T-helper 22 cell (primary cell): ENCODE data around the gene KCNK5.

Experiments used
- DNase-seq: peaks from one replicate; pipeline ENCODE4 v3.0.0-alpha.2; 2020; ENCODE audit warnings: low read depth

Gene KCNK5

DNA sequence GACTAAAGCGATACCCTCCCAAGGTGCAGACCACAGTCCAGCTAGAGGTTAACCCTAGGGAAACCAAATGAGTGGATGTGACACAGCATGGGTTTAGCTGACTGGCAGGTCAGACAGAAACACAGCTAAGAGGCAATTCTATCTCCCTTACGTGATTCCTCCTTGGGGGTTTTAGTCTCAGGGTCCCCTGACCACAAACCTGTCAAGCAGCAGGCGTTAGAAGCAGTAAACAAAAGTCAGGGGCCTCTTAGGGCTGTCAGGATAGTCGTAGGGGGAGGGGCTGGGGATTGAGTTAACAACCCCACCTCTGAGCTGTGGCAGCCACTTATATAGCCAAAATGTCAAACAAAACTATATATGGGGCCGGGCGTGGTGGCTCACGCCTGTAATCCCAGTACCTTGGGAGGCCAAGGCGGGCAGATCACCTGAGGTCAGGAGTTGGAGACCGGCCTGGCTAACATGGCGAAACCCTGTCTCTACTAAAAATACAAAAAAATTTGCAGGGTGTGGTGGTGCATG lies 13.6 kb downstream of the KCNK5 start:
- DNase-seq = no peak

DNA sequence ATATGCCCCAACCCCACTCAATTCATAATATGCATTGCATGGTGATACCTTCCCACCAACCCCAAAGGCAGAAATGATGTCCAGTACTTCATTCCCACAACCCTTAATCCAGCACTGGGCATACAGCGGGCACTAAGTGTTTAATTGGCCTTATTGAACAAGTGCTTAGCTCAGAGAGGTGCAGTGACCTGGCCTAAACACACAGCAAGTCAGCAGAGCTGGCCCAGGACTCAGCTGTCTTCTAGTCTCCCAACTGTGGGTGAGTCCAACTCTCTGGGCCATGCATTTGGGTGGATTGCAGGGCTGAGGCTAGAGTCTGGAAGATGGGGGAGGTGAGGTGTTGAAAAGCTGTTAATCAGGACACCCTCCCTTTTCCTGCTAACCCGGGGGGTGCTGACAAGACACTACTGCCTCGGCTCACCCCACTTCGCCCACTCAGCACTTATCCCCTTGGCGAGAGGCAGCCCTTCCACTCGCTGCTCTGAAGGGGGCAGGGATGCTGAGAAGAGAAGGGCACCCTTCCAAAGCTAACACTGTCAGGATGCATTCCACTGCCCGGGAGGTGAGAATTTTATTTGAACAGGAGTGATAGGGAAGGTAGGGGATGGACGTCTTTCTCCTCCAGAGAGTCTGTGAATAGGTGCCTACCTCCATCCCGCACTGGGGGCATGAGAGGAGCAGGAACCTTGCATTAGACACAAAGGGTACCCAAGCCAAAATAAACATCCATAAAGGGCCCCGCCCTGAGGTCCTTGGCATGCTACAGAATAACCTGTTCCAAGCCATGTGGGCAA lies 14.2 kb downstream of the KCNK5 start:
- DNase-seq = no peak

DNA sequence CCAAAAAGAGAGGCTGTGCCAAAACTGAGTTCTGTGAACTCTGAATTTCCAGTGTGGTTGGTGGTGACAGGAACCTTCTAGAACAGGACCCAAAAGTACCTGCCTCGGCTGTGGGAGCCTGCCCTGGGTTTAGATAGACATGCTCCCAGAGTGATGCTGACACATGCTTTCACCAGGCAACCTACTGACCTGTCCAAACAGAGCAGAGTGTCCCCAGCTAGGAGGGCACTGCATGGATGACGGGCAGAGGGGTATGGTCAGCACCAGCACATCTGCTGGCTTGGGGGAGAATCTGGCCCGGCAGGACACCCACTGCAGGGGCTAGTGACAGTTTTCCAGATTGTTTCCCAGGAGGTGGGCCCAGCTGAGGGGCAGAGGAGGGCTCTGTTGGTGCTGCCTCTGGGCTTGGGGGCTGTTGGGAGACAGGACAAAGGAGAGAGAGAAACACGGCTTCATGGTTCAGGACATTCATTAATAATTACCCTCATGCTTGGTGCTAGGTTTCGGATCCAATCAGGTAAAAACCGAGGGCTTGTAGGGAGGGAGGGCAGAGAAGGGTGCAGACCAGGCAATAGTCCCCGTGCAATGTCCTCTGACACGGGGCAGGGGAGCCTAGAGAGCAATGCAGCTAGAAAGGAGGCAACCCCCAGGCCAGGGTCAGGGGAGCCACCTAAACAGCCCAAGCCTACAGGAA lies 15.0 kb downstream of the KCNK5 start:
- DNase-seq = no peak

DNA sequence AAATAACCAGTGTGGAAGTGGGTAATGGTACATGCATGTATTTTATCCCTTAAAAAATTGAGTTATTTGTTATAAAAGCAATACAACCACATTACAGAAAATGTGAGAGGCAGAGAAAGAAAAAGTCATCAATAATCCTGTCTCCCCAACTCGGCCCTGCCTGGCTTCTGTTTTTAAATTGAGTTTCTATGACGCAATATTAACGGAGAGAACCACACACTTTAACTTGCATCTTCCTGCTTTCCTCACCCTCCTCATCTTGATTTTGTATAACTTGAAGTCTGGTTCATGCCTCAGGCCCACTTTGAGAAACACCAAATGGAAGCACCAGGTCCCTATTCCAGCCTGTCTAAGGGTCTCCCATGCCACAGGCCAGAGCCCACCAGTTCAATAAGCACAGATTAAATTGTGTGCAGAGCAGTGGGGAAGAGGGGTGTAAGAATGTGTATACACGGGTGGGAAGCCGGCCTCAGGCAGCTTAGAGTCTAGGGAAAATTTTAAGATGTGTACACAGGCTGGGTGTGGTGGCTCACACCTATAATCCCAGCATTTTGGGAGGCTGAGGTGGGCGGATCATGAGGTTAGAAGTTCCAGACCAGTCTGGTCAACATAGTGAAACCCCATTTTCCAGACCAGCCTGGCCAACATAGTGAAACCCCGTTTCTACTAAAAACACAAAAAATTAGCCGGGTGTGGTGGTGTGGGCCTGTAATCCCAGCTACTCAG lies 15.9 kb downstream of the KCNK5 start:
- no peak for DNase-seq

DNA sequence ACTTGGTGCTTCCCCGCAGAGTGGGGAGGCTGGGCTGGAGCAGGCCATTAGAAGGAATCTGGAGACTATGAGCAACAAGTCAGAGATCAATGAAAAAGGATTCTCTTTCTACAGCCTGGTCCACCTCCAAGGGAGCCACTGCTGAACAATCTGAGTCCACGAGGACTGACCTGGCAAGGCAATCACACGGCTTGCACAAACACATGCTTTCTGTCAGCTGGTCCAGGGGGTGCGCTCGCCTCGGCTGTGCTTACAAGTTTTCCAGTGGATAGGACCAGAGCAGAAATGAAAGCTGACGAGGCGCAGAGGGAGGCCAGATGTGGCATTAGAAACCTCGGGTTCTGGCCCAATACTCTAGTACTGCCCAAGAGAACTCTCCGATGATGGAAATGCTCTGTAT lies 18.1 kb downstream of the KCNK5 start:
- DNase-seq = no peak

DNA sequence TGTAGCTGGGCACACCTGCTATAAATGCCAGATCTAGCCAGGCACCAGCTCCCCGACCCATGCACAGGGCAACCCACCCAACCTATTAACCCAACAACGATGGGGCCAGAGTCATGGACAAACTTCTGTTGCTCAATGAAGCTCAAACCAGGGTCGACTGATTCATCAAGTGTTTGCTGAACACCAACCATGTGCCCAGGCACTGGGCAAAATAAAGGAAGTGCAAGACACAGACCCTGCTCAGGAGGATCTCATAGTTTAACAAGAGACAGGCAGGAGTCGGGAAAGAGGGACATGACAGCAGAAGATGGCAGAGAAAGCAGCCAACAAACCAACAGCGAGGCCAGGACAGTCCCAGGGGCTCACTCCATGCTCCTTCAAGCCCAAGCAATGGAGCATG lies 18.8 kb downstream of the KCNK5 start:
- DNase-seq = no peak

DNA sequence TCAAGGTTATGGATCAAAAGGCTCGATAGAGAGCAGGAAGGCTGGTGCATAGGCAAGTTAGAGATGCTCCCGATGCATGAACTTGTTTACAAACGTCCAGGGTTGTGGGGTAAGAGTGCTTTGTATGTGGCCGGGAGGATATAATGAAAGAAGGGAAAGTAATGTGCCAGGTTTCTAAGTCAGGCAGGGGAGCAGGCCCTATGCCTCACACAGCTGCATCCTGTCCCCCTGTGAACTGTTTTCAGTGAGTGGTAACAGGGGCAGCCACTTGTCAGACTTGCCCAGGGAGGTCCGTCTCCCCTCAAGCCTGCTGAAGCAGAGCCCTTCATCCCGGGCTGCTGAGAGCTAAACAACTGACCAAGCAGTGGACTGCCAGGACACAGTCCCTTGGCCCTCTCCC lies 19.4 kb downstream of the KCNK5 start:
- no peak for DNase-seq

DNA sequence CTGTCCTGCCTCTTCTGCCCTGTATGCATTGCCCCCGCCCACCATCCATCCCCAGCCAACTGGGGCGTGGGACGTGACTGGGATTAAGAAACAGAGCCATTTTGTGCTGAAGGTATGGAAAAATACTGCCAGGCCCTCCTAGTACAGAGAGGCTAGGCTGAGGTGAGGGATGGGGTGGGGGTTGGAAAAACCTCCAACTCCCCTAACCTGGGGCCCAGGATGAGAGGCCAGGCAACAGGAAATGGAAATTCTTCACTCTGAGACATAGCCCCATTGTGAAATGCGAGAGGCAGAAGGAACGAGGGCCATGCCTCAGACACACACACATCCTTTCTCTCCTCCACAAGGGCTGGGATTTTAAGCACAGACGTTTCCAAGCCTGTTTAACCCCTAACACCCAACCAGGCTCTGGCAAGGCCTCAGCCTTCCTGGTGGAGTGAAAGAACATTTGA lies 19.9 kb downstream of the KCNK5 start:
- DNase-seq = no peak

DNA sequence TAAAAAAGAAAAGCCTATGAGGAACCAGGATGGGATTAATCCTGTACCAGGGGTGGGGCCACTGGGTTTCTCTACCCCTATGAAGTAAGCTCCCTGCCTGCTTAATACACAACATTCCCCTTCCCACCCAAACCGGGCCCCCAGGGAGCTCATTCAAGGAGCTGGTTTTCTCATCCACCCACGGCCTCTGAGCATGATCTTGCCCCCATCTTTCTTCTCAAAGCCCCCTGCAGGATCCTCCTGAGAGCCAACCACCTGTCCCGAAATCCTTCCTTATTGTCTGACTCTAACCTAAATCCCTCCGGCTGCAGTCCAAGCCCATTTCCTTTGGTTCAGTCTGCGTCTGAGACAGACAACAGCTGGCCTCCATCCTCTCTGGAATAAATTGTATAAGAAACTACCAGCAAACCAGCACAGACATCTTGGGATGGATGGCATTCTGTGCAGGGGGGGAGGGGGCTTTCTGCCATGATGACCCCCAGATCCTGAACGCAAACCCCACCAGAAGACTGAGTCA lies 21.0 kb downstream of the KCNK5 start:
- DNase-seq = no peak

DNA sequence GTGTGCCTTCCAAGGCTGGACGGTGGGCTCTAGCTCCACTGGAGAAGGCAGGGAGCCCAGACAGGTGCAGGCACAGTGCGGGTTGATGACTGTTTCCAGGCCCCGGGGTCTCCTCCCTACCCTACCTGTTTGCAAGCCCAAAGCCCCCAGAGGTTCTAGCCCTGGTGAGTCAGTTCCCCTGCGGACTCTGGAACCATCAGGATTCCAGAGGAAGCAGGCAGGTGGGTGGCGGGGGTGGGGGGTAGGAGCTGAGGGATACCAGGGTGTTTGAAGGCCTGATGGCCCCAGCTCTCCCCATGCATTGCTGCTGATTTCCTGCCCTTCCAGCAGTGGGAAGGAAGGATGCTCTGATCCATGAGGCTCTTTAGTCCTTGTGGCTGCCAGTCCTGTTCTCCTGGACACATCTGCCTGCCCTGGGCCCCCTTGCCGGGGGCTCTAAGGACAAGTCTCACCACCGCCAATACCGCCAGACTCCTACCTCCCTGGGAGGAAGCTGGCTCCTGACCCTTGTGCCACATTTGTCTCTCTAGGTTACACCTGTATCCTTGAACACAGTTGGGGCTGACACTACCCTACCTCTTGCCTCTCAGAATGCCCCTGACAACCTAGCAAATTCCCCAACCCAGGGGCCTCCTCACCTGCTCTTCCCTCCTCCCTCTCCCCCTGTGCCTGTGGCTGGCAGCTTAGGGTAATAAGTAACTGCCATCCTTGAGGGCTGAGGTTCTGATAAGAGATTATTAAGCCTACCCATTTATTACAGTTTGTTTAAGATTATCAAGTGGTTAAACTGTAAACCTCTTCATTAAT lies 21.7 kb downstream of the KCNK5 start:
- no peak for DNase-seq

DNA sequence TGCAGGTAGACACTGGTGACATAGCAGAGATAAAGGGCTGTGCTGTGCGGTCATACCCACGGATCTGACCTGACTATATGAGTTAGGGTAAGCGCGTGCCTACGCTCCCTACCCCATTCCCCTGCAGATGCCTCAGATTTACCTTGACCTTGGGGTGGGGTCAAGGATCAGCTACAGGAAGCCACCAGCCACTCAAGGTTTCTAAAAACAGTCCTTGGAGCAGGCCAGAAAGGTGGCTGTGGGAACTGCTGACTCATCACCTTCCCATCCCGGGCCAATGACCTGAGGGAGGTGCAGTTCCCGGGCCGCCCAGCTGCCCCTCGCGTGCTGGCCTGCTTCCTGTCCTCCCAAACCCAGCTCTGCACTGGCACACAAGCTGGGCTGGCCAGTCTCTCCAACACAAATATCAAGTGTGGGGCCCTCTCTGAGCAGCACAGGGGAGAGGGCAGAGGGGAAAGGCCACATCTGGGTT lies 23.0 kb downstream of the KCNK5 start:
- no peak for DNase-seq

DNA sequence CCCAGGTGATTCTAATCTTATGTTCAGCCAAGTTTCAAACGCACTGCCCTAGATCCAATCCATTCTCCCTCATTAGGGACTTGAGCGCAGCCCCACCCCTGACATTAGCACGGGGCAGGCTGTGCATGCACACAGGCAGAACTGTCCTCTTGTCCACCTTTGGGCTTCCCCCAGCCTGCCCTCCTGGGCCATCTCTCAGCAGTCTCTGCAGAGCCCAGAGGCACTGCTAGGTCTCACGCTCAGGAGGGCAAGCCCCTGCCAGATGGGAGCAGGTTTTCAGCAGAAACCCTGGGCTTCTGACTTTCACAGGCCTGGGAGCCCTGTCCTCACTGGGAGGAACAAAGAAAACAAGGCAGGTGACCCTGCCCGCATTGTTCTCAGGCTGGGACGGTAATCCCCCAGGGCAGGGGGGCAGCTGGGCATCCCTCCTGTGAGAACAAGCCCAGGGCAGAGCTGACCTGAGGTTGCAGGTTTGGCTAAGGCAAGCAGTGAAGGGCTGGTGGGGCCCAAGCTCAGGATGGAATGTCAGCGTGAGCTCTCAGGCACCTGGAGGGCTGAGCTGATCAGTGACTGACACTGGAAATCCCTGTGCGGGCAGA lies 24.5 kb downstream of the KCNK5 start:
- no peak for DNase-seq

DNA sequence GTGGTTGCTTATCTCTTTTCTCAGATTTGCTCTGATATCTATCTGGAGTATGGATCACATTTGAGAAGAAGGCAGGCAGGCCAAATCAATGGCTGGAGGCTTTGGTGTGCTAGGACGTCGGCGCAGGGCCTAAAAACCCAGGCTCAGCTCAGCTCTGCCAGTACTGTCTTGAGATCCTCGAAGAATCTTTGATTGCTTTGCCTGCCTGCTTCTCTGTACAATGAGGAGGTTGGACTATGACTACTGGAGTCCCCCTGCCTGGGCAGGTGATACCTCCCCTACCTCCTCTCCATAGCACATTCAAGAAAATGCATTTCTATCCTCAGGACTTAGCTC lies 25.1 kb downstream of the KCNK5 start:
- DNase-seq = no peak

DNA sequence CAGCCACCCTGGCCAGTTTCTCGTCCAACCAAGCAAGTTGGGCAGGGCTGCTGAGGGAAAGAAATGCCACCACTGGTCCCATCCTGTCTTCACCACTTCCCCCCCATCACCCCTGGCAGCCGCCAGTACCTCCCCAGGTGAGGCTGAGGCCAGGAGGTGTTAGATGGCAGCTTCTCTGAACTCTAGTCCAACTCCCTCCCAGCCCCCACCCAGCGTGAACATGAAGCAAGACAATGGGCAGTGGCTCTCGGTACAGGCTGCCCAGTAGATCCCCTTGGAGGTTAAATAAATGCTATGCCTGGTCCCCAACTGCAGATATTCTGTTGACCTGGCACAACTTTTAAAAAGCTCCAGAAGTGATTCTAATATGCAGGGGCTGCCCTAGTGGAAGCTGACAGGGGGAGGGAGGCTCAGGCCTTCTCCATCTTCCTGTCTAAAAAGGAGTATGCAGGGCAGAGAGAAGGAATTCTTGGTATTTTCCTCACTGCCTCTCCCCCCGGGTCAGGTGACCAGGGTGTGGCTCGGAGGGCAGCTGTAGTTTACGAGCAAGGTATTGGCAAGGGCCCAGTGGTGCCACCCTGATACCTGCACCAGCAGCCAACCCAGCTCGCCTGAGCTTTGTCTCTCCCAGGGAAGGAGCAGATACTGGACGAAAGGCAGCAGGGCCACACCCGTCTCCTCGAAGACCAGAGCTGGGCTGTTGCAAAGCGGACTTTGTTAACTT lies 25.7 kb downstream of the KCNK5 start:
- DNase-seq = no peak

DNA sequence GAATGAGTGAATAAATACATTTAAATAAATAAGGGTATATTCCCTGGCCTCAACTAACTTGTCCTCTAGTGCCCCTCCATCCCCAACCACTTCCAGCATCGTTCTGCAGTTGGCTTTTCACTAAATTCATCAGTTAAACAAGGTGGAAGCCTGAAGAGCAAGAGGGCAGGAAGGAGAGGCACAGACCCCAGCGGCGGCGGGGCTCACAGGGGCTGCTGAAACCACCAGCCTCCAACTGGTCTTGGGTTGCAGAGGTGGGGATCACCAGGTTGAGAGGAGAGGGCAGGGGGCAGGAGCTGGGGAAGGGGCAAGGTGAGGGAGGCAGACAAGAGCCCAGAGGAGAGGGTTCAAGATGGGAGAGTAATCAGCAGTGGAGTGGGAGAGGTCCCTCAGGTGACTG lies 27.1 kb downstream of the KCNK5 start:
- no peak for DNase-seq

DNA sequence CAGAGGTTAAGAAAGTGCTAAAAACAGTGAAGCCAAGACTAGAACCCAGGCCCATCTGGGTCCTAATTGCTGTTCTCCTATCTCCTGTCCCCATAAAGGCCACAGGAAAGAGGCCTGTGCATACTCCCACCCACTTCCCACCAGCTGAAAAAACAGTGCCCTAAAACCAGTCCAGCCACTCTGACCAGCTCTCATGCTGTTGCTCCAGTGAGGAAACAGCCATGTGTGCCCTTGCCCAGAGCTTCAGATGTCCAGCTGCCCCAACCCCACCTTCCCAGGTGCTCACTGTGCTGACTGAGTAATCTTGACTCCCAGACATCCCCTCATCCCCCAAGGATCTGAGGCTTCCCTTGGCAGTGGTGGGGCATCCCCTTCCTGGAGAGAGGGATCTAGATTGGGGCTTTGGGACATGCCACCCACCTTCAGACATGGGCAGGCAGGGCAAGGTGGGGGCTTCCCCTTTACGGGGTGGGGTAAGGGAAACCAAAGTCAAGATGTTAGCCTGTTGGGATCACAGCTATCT lies 28.7 kb downstream of the KCNK5 start:
- no peak for DNase-seq

DNA sequence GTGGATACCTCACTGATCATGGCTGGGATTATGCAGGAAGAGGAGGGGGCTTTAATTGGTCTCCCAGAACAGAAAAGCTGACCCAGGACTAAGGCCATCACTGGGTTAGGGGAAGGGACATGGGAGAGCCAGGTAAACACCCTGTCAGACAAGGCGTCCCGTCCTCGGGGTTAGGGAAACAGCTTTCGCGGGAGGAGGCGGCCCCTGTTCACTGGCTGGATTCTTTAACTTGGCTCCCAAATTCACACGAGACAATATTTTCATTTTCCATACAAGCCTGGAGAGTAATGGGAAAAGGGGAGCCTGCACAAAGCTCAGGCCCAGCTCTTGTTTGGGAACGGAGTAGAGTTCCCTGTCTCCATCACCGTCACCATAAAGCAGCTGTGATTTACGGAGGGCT lies 29.3 kb downstream of the KCNK5 start:
- no peak for DNase-seq

DNA sequence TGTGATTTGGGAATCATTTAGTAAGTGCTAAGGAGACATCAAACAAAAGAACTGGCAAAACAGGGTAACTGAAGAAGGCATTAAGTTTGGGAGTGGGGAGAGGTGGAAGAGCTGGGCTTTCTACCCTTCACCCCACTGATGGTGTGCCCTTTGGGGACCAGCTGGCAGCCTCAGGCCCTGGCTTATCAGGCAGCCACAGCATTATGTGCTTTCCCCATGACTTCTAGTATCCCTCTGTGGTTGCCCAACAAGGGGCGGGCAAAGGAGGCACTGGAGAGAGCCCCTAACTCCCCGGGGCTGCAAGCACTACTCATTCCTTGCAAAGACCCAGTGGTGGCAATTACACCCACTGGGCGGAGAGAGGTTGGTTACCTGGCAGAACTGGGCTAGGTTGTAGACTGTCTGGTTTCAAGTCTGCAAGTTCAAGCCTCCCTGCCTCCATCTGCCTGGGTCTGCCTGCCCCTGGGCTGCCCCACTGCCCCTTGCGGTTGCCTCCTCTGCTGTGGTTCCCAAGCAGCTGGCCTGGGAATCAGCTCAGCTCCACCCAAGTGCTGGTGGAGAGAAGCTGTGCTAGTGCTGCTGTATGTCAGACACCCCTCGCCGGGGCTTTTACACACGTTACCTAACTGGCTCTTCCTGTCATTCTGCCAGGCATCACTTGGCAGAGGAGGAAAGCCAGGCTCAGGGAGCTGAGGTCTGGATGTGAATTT lies 29.9 kb downstream of the KCNK5 start:
- no peak for DNase-seq

DNA sequence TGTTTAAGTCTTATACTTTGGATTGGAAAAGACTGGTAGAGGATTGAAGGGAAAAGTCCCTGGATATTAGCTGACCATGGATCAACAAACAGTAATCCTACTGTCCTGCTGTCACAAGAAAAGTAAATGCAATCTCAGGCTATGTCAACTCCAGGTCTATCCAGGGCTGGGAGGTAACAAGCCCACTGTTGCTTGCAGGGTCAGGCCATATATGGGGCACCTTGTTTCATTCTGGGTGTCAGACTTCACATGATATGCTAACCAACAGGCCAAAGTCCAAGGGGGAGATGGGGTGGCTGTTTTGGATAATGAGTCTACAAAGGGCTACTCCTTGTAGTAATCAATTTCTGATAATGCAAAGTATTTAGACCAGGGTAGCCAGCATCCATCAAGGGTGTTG lies 30.7 kb downstream of the KCNK5 start:
- no peak for DNase-seq
